Measurements from ENCODE around the gene FGD6.

- TF ChIP-seq CTCF (IDR thresholded peaks at IDR 0.05; ENCODE audit: low read depth, low read length) (no peak), MYC (IDR thresholded peaks at IDR 0.05; ENCODE audit: low read depth, low read length) (no peak), POLR2A (IDR thresholded peaks at IDR 0.05; ENCODE audit: extremely low read depth, insufficient read length) (no peak), MAX (IDR thresholded peaks at IDR 0.05; ENCODE audit: low read depth, low read length) (no peak)
These were observed 13.0 kb upstream of the FGD6 start for GRCh38 chr12:95230313-95230712.
